DND-41 (cell line): ENCODE data around the gene SHLD2.
A peak's percentile ranks its signal among the peaks of the same experiment; 100 is the strongest.

Experiments
- ATAC-seq: fragments of 200-7000 bp; cut with Tn5 transposase; 3 replicates; pipeline ENCODE4 v1.9.1; 2021; ENCODE audit warnings: low read depth; ENCODE audit not compliant: insufficient read depth
- DNase-seq: peaks from one replicate; pipeline ENCODE4 v3.0.0-alpha.2; 2020
- H2AFZ ChIP-seq: 2 replicates; pipeline ENCODE4 v1.6.0; 2012; ENCODE audit warnings: low read depth, low read length
- H3K27ac ChIP-seq: 2 replicates; pipeline ENCODE4 v1.5.1; 2012; ENCODE audit warnings: low read length, inconsistent platforms
- H3K27me3 ChIP-seq: fragments of 200-600 bp; sonication (generic); 2 replicates; pipeline ENCODE4 v1.6.0; 2012; ENCODE audit warnings: low read length, mild to moderate bottlenecking, inconsistent platforms; ENCODE audit not compliant: insufficient read depth, poor library complexity
- H3K36me3 ChIP-seq: 2 replicates; pipeline ENCODE4 v1.5.1; 2012; ENCODE audit warnings: low read length, inconsistent platforms; ENCODE audit not compliant: insufficient read depth
- H3K4me1 ChIP-seq: 2 replicates; pipeline ENCODE4 v1.5.1; 2012; ENCODE audit warnings: mild to moderate bottlenecking, low read length; ENCODE audit not compliant: insufficient read depth
- H3K4me2 ChIP-seq: 2 replicates; pipeline ENCODE4 v1.6.0; 2012; ENCODE audit warnings: mild to moderate bottlenecking, moderate library complexity, low read length, inconsistent platforms; ENCODE audit not compliant: insufficient read depth
- H3K4me3 ChIP-seq, 2 experiments: fragments of 200-600 bp in 1 of 2; shearing (Covaris generic) in 1 of 2; 2 replicates each; pipeline ENCODE4 v1.5.1; 2012 to 2016; ENCODE audit warnings: inconsistent platforms in 2 of 2, low read length in 2 of 2, mild to moderate bottlenecking in 2 of 2, low read depth in 1 of 2, moderate library complexity in 1 of 2
- H3K79me2 ChIP-seq: 2 replicates; pipeline ENCODE4 v1.6.0; 2012; ENCODE audit warnings: low read length, inconsistent platforms; ENCODE audit not compliant: insufficient read depth
- H3K9ac ChIP-seq: 2 replicates; pipeline ENCODE4 v1.6.0; 2012; ENCODE audit warnings: low read depth, mild to moderate bottlenecking, inconsistent platforms, low read length, moderate library complexity
- H3K9me3 ChIP-seq: 2 replicates; pipeline ENCODE4 v1.5.1; 2012; ENCODE audit warnings: low read length, moderate library complexity, mild to moderate bottlenecking, inconsistent platforms; ENCODE audit not compliant: insufficient read depth, severe bottlenecking
- H4K20me1 ChIP-seq: 2 replicates; pipeline ENCODE4 v1.6.0; 2012; ENCODE audit warnings: low read length; ENCODE audit not compliant: insufficient read depth
- EZH2 ChIP-seq: IDR thresholded peaks from 3 replicates; pipeline ENCODE4 v1.6.1; 2012; ENCODE audit warnings: borderline replicate concordance, low read depth, mild to moderate bottlenecking, moderate library complexity, low read length, inconsistent platforms; ENCODE audit not compliant: severe bottlenecking
- TF ChIP-seq, protein P1 (sequence below): IDR thresholded peaks from 2 replicates; pipeline ENCODE4 v1.5.1; 2012; ENCODE audit warnings: borderline replicate concordance, low read length, moderate library complexity, mild to moderate bottlenecking; ENCODE audit not compliant: poor library complexity, severe bottlenecking; ENCODE audit errors: extremely low read depth

SHLD2 gene

GRCh38 chr10:87092376-87092860 lies 2.6 kb upstream of the SHLD2 start:
- peak overlapping the region; percentile 76 for H3K4me2 ChIP-seq
- TF ChIP-seq EZH2, result no peak
- TF ChIP-seq, protein P1, sequence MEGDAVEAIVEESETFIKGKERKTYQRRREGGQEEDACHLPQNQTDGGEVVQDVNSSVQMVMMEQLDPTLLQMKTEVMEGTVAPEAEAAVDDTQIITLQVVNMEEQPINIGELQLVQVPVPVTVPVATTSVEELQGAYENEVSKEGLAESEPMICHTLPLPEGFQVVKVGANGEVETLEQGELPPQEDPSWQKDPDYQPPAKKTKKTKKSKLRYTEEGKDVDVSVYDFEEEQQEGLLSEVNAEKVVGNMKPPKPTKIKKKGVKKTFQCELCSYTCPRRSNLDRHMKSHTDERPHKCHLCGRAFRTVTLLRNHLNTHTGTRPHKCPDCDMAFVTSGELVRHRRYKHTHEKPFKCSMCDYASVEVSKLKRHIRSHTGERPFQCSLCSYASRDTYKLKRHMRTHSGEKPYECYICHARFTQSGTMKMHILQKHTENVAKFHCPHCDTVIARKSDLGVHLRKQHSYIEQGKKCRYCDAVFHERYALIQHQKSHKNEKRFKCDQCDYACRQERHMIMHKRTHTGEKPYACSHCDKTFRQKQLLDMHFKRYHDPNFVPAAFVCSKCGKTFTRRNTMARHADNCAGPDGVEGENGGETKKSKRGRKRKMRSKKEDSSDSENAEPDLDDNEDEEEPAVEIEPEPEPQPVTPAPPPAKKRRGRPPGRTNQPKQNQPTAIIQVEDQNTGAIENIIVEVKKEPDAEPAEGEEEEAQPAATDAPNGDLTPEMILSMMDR, result no peak
- no peaks in the 10 kb centered on the region for H3K27me3 ChIP-seq
- H3K9ac ChIP-seq, result peak overlapping the region; percentile 90
- no peak overlapping the region for H2AFZ ChIP-seq
- peak overlapping the region; percentile 94 for H3K27ac ChIP-seq
- ATAC-seq (no peak), DNase-seq (no peak)
- no peaks in the 10 kb centered on the region for H3K9me3 ChIP-seq
- peaks cover 90% of the 10 kb centered on the region for H3K79me2 ChIP-seq
- peak overlapping the region; percentile 33 to 63; a peak in 3 of 4 replicates for H3K4me3 ChIP-seq
- H3K36me3 ChIP-seq, result peaks cover 19% of the 10 kb centered on the region
- peaks cover 38% of the 10 kb centered on the region; the same call in 1 of the 2 replicates for H4K20me1 ChIP-seq
- peaks cover 61% of the 10 kb centered on the region for H3K4me1 ChIP-seq

DNA sequence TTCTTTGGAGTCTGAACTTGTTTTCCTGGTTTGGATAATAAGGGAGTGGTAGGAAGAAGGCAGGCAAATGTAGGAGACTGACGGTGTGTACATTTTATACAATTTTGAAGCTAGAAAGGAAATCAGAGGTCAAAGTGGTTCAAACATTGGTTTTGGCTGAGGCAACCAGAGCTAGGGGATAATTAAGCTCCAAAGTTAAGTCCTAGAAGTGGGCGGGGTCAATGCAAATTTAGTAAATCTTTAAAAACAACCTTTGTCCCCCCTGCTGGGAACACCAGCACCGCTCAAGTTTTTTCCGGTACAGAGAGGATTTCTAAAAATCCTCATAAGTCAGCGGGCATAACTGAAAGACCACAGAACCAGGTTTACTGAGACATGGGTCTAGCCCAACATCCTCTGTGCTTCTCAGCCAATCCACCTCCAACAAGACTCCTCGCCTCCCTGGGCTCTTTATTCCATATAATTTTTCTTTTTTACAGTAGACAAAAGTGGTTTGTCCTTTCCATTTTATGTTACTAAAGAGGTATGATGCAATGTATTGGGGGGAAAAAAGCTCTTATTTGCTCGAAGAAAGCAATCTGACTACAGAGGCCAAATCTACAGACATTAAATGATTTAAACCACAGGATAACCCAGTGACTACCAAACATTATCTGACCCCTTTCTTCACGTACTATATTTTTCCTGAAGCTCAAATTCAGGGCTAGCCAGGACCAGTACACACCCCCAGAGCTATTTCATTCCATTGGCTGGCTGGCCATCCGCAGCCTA lies 2.0 kb upstream of the SHLD2 start:
- H3K9ac ChIP-seq, result peak overlapping the region; percentile 90
- TF ChIP-seq, protein P1, result no peak
- TF ChIP-seq EZH2, result no peak
- H3K4me2 ChIP-seq, result peak overlapping the region; percentile 76
- peak overlapping the region; percentile 33 to 63 for H3K4me3 ChIP-seq
- no peak overlapping the region for H2AFZ ChIP-seq
- peaks cover 31% of the 10 kb centered on the region; the same call in 1 of the 2 replicates for H4K20me1 ChIP-seq
- ATAC-seq (no peak), DNase-seq (peak; percentile 52)
- H3K36me3 ChIP-seq, result peaks cover 12% of the 10 kb centered on the region
- no peaks in the 10 kb centered on the region for H3K9me3 ChIP-seq
- peak overlapping the region; percentile 94 for H3K27ac ChIP-seq
- no peaks in the 10 kb centered on the region for H3K27me3 ChIP-seq
- H3K79me2 ChIP-seq, result peaks cover 84% of the 10 kb centered on the region
- peaks cover 55% of the 10 kb centered on the region for H3K4me1 ChIP-seq

- peak overlapping the region; percentile 94 for H3K27ac ChIP-seq
- DNase-seq (peak; percentile 76), ATAC-seq (peak; percentile 48)
- no peaks in the 10 kb centered on the region for H3K27me3 ChIP-seq
- peak overlapping the region; percentile 92 for H2AFZ ChIP-seq
- peaks cover 55% of the 10 kb centered on the region for H3K4me1 ChIP-seq
- H3K79me2 ChIP-seq, result peaks cover 78% of the 10 kb centered on the region
- peak overlapping the region; percentile 33 to 63 for H3K4me3 ChIP-seq
- peak overlapping the region; percentile 90 for H3K9ac ChIP-seq
- H3K4me2 ChIP-seq, result peak overlapping the region; percentile 76
- H4K20me1 ChIP-seq, result peaks cover 31% of the 10 kb centered on the region; the same call in 1 of the 2 replicates
- TF ChIP-seq EZH2, result no peak
- TF ChIP-seq, protein P1, result no peak
- peaks cover 12% of the 10 kb centered on the region for H3K36me3 ChIP-seq
- H3K9me3 ChIP-seq, result no peaks in the 10 kb centered on the region
These were observed 1.2 kb upstream of the SHLD2 start for GRCh38 chr10:87093632-87094372.
